NCI-H2081 treated with DMSO at 0.1 percent for 48 hours (cell line): ENCODE data around the gene ATP9A.
"Not testable (repeated sequence)": the region's sequence is repeated elsewhere in the genome, so short reads cannot be mapped to it uniquely, and the experiment has no call there.

Experiments used
- DNase-seq: peaks from one replicate; lab custom pipeline; 2025; lab: John Stamatoyannopoulos, UW

The ATP9A gene

DNA sequence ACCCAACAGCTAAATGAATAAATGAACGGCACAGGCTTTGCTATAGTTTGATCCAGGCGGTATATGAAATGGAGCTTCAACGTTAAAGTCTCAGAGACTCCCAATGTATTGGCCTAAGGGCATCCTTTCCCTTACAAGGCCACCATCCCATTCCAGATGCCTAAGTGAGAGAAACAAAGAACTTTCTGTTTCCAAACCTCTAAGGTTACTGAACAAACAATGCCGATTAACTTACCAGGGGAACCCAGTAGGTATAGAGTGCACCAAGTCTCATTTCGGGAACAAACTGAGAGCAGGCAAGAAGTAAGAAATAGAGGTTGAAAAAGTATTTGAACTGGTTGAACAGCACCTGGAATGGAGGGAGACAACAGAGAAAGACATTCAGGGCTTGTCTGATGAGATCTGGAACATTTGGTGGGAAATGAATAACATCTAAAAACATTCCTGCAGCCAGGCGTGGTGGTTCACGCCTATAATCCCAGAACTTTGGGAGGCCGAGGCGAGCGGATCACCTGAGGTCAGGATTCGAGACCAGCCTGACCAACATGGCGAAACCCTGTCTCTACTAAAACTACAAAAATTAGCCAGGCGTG is 42.5 kb downstream of the ATP9A start:
- DNase-seq, result no peak

DNA sequence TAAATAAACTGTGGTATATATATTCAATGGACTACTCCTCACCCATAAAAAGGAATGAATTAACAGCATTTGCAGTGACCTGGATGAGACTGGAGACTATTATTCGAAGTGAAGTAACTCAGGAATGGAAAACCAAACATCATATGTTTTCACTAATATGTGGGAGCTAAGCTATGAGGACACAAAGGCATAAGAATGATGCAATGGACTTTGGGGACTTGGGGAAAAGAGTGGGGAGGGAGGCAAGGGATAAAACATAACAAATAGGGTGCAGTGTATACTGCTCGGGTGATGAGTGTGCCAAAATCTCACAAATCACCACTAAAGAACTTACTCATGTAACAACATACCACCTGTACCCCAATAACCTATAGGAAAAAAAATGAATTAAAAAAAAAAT is 45.2 kb downstream of the ATP9A start:
- DNase-seq, result not testable (repeated sequence)

DNA sequence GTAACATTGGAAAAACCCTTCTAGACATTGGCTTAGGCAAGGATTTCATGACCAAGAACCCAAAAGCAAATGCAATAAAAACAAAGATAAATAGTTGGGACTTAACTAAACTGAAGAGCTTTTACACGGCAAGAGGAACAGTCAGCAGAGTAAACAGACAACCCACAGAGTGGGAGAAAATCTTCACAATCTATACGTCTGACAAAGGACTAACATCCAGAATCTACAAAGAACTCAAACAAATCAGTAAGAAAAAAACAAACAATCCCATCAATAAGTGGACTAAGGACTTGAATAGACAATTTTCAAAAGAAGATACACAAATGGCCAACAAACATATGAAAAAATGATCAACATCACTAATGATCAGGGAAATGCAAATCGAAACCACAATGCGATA is 45.9 kb downstream of the ATP9A start:
- DNase-seq, result not testable (repeated sequence)

DNA sequence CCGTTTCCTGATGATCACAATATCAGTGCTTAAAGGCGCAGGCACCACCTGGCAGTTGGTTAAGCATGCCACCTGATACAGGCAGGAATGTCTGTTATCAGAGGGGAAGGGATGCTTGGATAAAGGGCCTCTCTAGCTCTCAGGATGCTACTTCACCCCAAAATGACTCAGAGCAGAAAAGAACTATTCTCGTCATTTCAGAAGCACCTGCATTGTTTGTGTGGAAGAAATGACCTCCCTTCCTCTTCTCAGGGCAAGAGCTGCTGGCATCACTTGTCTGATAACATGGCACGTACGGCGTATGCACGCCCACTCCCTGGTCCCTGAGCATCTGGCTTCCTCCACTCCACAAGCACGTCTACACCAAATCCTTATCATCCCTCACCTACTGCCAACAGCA is 47.3 kb downstream of the ATP9A start:
- no peak for DNase-seq

DNA sequence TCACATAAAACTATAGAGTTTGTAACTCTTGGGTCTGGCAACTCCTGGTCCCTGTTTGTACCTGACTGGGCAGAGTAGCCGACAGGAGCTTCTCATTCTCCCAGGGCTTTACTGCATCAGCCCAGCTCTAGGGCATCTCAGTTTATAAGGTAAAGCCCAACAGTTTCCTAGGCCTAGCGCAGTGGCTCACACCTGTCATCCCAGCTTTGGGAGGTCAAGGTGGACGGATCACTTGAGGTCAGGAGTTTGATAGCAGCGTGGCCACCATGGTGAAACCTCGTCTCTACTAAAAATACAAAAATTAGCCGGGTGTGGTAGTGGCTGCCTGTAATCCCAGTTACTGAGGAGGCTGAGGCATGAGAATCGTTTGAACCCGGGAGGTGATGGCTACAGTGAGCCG is 47.8 kb downstream of the ATP9A start:
- no peak for DNase-seq

DNA sequence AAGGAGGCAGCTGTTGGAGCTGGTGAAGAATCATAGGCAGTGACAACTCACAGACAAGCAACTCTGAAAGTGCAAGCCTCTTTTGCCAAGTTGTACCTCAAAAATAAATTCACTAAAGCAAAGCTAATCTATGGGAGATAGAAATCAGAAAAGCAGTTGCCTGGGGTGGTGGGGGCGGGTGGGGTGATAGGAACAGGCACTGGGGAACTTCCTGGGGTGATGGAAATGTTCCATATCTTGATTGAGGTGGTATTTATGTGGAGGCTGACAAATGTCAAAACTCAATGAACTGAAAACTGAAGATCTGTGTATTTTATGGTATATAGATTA is 52.4 kb downstream of the ATP9A start:
- no peak for DNase-seq

DNA sequence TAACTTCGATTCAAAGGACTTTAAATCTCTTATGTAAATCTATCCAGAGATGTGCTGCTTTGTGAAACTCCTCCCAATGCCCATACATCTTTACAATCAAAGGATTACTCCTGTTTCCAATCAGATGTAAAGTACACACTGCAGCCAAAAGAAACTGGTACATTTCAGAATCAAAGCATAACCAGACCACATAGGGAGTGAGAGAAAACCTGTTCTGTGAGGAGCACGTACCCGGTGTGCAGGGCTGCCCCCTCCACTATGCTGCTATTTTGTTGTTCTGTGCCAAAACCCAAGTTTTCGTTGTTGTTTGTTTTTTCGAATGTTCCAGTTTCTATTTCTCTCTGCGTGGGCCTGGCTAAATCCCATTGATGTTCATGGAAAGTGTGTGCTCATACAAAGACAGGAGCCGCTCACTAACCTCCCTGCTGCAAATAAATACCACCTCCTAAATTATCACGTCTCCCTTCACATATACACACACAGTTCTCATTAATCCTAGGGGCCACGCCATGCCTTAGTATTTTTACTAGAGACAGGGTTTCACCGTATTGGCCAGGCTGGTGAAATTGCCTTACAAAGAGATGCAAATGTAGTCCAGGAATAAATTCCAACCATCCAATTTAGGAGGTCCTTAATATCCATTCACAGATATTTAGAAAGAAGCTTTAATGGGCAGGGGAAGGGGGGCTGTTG is 52.9 kb downstream of the ATP9A start:
- DNase-seq, result no peak

DNA sequence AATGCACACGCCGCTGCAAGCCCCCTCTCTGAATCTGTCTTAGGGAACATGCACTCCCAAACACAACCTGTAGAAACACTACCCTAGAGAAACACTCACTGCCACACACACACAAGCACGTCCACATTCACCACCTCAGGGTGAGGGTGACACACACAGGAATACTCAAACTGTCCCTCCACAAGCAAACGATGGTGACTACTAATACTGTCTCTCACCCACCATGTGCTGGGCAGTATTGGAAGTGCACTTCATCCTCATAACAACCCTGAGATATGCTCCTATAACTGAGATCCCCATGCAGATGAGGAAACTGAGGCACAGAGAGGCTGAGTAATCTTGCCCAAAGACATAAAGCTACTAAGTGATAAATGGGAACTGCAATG is 55.0 kb downstream of the ATP9A start:
- no peak for DNase-seq

DNA sequence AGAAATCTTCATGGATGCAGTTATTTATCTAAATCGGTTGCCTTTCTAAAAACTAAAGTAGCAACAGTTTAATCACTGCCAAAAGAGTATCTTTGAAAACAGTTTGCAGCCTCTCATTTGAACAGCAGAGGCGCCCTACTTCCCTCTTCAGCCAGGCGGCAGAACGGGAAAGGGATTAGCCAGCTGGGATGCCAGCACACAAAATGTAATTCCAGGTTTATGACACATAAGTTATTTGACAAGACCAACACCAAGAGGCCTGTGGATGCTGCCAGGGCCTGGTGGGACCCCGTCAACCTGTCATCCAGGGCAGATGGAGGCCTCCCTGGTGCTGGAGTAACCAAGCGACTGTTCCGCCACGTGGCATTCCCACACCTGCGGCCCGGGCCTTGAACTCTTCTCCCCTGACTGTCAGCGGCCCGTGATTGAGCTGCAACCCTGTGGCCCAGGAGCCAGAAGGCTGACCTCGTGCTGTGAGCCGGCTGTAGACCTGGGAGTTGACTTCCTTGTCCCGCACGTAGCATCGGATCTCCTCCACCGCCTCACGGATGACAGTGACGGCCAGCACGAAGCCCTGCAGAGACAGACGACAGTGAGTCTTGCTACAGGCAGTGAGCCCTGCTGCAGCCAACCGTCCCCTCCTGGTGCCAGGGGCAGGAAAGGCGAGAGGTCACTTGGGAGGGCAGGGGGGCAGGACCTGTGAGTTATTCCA is 55.5 kb downstream of the ATP9A start:
- DNase-seq, result no peak

DNA sequence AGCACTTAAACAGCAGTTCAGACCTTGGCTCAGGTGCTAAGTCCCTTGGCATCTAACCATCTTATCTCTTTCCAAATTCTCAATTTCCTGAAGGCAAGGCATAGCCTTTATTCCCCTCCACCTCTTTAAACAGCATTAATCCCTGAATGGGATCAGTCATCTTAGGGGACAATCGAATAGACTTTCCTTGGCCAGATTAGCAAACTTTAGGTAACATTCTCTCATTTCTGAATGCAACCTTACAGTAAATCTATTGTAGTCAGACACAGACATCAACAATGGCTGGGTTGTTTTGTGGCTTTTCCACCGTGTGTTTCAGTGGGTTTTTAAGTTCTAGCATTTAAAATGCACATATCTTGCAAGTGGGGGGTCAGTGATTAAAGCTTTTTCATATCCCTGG is 56.8 kb downstream of the ATP9A start:
- no peak for DNase-seq

DNA sequence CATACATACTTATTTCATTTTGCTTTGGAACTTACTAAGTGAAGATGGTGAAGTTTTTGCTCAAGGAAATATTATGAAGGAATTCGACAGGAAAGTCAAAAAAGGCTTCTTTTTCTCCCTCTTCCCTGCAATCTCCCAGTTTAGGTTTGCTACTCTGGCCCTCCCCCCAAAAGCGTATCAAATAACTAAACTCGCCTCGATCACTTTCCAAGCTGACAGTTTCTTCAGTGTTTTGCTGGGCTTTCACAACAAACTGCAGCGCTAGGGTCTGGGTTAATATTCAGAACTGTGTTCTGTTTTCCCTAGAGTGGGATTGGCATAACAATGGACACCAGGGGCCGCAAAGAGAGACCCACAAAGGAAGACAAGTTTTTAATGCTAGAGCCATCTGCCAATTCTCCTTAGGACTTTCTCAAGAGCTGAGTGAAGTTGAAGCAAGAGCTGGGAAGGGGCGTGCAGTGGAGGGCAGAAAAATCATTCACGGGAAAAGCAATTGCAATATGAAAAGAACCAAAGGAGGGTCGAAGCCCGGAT is 57.8 kb downstream of the ATP9A start:
- no peak for DNase-seq

DNA sequence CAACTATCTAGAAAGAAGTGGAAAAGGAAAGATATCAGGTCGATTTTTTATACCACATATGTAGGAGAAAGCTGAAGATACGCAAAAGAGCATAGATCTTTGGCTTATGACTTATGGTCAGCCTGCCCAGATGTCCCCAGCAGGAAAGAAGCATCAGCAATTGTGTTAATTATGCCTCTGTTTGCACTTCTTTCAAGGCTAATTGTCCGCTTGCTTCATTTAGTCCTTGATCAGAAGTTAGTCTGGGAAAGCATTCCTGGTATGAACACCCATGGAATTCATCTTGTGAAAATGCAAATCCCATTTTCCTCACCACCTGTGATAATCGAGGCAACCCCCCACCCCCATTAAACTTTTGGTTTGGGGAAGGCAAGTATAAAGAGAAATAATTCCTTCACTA is 62.8 kb downstream of the ATP9A start:
- no peak for DNase-seq

DNA sequence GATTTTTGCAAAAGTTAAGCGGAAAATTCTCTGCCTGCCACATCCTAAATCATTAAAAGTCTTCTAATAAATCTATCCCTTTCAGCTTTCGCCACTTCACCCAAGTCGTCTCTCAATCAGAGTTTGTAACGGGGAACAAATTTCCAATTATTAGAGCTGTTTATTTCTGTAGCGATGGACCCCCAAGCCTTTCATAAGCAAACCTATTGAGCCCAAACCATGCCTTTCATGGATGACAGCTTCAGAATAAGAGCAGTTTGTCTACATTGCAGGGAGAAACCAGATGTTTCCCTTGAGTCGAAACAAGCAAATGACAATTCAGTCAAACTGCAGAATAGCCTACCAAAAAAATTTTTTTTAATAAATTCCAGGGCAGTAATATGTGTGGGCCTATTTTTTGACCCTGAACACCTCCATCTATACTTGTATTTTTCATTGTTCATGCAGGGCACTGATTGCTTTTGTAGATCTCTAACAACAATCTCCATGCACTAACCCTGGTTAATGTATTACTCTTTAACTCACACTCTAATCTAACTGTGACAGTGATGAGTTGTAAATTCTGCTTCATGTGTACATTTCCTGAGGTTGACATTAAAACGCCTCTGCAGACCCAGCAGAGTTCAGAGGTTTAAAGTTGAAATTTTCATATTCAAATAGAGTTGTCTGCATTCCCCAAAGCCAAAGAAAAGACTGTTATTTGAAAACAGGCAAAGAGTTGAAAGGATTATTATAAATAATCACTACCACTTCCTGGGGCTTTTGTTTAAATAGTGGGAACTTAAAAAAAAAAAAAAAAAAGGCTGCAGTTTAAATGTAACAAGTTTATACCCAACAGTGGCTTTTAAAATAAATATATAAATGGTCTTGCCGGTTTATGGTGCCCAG is 64.5 kb downstream of the ATP9A start:
- DNase-seq, result no peak

DNA sequence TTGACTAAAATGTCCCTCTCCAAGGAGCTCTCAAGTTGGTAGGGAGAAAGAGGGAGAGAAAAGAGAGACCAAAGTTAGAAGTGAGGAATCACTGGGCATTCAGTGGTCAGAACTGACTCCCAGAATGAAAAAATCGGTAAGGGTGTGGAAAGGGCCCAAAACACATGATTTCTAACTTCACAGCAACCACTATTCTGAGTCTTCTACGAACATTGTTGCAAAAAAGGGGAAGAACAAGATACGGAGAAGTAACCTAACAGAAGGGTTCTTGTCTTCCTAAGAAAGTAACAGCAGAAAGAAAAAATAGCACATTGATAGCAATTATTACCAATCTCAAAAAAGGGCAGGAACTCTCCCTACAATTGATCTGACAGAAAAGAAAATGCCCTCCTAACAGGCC is 65.6 kb downstream of the ATP9A start:
- no peak for DNase-seq

DNA sequence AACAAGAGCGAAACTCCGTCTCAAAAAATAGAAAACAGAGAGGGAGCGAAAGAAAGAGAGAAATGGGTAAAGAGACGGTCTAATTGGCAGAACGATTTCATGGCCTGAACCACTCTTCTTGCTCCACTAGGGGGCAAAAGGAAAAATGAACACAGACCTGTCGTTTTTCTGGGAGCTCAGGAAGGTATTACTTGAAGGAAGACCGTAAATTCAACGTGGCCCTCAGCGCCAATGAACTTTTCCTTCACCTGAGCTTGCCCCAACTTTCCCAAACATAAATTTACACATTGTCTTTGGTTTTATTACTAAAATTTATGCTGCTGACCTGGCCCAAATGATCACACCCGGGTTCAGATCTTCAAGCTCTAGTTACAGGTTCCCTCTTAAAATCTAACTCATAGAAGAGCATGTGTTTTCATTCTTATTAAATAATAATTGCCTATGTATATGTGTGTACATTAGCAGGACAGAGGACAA is 67.3 kb downstream of the ATP9A start:
- no peak for DNase-seq

DNA sequence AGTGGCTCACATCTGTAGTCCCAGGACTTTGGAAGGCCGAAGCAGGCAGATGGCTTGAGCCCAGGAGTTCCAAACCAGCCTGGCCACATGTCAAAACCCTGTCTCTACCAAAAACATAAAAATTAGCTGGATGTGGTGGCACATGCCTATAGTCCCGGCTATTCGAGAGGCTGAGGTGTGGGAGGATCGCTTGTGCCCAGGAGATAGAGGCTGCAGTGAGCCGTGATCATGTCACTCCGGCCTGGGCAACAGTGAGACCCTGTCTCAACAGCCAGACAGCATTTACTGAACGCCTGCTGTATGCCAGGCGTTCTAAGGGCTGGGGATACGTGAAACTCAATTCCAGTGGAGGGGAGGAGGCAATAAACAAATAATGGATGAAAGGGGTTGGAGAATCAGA is 69.9 kb downstream of the ATP9A start:
- no peak for DNase-seq

DNA sequence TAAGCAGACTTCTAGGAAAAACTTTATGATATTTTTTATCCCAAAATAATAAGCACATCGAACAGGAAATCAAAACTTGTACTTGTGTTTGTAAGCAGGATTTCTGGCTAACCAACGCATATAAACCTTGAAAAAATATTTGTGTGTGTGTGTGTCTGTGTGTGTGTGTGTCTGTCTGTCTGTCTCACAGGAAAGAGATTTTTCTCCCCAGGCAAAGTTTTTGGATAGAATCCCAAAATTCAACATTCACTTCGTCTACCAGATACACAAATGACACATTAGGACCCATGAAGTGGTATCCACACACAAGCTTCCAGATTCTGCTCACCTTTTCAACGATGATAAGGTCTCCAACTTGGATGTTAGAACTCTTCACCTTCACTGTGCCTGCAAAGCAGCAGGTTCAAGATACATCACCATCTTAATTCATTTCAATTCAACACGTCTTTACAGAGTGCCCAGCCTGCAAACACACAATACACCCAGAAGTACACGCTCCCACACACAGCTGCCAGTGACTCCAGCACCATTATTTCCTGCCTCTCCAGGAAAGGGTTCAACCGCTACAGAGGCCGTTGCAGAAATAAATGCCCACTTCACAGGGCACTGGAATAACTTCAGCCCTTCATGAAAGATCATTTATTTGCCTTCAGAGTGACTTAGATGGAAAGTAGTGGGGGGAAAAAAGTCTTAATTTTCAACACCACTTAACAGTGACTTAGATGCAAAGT is 70.9 kb downstream of the ATP9A start:
- DNase-seq, result no peak

DNA sequence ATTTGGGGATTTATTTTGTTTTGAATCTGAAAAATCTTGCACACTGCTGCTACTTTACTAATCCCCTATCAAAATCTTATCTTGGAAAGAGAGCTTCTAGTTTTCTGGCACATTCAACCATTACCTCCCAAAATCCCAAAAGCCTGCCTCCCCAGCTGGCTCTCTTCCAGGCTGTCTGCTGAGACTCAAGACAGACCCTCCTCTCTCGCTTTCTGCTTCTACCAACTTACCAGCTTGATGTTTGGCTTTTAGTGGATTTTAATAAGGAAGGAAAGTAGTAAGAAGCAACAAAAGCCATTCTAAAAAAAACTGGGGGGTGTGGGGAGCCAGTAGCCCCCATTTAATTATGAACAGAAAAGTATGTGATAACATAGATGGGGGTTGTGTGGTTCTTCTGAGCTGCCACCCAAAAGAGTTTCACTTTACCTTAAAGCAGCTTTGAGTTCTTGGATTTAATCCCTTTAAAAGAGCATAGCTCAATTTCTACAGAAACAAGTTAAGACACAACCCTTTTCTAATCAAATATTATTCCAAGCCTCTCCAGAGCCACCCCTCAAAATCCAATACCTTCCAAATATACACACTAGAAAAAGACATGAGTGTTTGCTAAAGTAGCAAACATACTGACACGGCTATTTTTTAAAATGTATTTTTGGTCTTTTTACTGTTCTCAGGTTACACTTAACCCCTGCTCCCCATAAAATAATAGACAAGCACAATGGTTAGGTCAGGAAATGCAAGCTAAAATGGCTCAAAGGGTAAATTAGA is 71.7 kb downstream of the ATP9A start:
- no peak for DNase-seq

DNA sequence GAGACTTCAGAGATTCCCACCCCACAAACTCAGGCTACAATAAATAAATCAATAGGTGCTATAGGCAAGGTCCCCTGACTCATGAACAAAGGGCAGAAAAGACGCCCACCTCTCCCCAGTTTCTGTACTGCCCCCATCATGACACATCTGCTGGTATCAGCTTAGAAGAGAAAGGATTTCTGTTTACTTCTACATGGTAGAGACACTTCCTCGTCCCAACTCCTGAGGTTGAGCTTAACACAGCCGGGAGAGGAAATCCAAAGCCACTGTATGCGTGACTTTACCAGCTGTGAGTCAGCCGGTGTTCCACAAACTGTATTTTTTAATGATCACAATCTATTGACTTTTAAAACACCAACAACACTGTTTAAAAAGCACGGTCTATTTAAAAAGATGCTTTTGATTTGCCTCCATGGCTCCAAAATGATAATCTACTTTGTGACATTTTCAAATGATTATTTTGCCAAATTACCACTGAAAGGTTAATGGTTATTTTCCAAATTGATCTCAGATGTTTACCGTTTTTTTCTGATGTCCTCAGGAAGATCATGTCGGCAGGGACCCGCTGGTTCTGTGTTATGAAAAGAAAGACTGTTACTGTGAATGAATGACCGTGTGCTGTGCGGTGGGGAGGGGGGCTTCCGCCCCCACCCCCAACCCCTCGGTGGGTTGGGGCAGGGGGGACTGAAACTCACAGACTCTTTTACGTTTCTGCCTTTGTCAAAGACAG is 72.5 kb downstream of the ATP9A start:
- no peak for DNase-seq

DNA sequence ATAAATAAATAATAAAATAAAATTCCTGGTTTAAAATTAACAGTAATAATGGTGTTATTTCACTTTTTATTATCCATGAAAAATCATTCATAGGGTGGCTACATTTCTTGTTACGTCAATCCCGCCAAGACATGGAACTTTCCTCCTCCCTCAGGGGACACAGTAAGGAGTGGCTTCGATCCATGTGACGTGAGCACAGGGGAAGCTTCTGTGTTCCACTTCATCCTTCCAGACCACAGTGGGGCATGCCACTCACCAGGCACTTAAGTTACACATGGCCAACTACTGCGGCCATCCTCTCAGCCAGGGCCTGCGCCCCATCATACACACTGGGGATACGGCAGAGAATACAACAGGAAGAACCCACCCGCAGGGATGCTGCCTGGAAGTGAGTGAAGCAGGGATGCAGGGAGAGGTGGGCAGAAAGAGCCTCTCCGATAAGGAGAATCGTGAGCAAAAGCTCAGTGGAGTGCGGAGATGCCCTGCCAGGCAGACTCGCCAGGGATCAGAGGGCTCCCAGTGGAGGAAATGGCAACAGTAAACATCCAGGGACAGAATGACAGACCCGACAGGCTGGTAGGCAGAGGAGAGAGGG is 75.3 kb downstream of the ATP9A start:
- DNase-seq, result no peak
